ENCODE results near the gene TTC27.

The TTC27 gene

DNA sequence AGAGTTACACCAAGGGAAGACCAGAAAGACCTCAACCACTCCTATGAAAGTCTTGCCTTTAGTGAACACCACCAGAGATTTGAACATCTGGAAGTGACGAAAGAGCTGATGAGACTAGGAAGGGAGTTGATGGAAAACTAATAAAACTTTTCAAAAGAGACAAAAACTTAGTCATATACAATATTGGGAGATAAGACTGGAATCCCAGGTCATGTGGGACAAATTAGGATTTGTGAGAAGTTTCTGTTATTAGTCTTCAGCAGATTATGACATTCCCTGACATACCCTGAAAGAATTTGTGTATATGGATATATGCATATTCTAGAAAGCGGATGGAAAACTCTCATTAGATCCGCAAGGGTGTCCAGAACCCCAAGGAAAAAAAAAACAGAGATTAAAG, 173.9 kb downstream of the TTC27 start:
- Histone ChIP-seq H3K36me3 (no peaks in the 10 kb centered on the region), H3K27me3 (no peaks in the 10 kb centered on the region), H3K27ac (no peak overlapping the region), H3K4me1 (no peaks in the 10 kb centered on the region), H3K9me3 (no peaks in the 10 kb centered on the region), H3K4me3 (no peak overlapping the region)
- intact Hi-C loops (cut with DNase I; ENCODE audit: low total_unique reads), result no loop called here
- no peak for DNase-seq
- TF ChIP-seq, protein P1, sequence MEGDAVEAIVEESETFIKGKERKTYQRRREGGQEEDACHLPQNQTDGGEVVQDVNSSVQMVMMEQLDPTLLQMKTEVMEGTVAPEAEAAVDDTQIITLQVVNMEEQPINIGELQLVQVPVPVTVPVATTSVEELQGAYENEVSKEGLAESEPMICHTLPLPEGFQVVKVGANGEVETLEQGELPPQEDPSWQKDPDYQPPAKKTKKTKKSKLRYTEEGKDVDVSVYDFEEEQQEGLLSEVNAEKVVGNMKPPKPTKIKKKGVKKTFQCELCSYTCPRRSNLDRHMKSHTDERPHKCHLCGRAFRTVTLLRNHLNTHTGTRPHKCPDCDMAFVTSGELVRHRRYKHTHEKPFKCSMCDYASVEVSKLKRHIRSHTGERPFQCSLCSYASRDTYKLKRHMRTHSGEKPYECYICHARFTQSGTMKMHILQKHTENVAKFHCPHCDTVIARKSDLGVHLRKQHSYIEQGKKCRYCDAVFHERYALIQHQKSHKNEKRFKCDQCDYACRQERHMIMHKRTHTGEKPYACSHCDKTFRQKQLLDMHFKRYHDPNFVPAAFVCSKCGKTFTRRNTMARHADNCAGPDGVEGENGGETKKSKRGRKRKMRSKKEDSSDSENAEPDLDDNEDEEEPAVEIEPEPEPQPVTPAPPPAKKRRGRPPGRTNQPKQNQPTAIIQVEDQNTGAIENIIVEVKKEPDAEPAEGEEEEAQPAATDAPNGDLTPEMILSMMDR (IDR thresholded peaks at IDR 0.05), result no peak

DNA sequence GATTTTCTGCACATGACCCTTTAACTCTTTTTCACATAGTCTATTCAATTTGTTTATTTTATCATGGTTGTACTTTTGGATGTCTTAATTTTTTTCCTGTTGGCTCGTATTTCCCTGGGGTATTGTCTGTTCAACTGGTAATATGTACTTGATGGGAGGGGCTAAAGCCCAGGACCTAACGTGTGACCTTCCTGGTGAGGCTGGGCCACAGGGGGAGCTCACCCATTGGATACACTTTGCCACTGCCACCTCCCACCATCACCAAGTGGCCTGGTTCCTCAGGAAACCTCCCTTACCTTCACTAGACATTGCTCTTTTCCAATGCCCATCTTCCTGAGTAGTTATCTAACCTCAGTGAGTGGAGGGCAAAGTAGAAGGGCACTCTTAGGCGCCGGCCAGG, 175.0 kb downstream of the TTC27 start:
- H3K4me1 ChIP-seq, result no peaks in the 10 kb centered on the region
- no peak overlapping the region for H3K4me3 ChIP-seq
- TF ChIP-seq, protein P1 (IDR thresholded peaks at IDR 0.05), result no peak
- no peak for DNase-seq
- intact Hi-C loops (cut with DNase I; ENCODE audit: low total_unique reads), result no loop called here
- H3K36me3 ChIP-seq, result no peaks in the 10 kb centered on the region
- H3K27me3 ChIP-seq, result no peaks in the 10 kb centered on the region
- H3K9me3 ChIP-seq, result no peaks in the 10 kb centered on the region
- no peak overlapping the region for H3K27ac ChIP-seq

DNA sequence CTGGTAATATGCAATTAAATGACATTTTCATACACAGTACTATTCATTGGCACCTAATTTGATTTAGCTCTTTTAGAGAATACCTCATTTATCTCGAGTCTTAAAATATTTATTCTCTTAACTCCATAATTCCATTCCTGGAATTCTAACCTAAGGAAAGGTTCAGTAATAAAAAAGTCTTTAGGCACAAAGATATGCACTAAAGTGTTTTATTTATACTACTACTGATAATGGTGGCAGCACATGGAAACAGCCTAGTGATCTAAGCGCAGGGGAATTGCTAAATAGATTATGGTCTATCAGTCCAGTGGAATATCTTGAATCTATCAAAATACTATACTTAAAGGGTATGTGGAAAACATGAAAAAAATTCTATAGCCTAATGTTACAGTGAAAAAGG, 176.4 kb downstream of the TTC27 start:
- TF ChIP-seq, protein P1 (IDR thresholded peaks at IDR 0.05), result no peak
- H3K27me3 ChIP-seq, result no peaks in the 10 kb centered on the region
- intact Hi-C loops (cut with DNase I; ENCODE audit: low total_unique reads), result no loop called here
- no peak overlapping the region for H3K27ac ChIP-seq
- no peak overlapping the region for H3K4me3 ChIP-seq
- H3K36me3 ChIP-seq, result peaks cover 0 to 4% (median 0%) of the 10 kb centered on the region in 3 donors
- no peaks in the 10 kb centered on the region for H3K4me1 ChIP-seq
- no peak for DNase-seq
- H3K9me3 ChIP-seq, result no peaks in the 10 kb centered on the region

DNA sequence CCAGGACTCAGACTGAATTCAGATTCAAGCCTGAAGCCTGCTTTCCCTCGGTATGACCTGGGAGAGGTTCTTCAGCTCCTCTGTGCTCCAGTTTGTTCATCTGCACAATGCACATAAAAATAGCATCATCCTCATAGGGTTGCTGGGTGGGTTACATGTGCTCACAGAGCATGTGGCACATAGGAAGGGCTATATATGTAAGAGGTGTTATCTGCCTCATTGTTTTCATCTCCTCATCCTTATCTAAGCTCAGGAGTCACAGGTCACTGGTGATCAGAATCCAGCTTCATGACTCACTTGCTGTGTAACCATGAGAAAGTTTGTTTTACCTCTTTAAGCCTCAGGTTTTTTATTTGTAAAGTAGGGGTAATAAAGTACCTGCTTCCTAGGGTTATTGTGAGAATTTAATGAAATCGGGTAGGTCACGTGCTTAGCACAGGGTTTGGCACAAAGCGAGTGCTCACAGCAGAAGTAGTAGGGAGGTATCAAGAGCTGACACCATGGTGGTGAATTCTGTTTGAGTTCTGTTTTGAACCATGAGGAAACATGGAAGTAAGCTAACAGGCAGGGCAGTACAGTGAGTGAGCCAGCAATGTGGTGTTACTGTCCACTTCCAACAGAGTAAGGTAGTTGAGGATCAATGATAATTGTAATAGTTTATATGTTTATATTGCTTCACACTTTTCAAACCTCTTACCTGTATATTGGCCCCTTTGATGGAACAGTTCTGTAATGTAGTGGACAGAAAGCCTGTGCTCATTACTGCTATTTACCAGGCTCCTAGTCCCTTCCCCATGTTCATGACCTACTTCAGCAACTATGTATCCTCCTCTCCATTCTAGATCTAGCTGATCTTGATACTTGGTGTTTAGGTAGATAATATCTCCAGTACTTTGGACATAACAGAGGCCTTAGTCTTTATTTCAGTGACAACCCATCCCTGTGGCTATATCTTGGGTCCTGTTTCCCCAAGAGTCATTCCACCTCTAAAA, 177.6 kb downstream of the TTC27 start:
- DNase-seq, result no peak
- H3K36me3 ChIP-seq, result peaks cover 0 to 8% (median 0%) of the 10 kb centered on the region in 3 donors
- H3K9me3 ChIP-seq, result no peaks in the 10 kb centered on the region
- no peak overlapping the region for H3K27ac ChIP-seq
- TF ChIP-seq, protein P1 (IDR thresholded peaks at IDR 0.05), result no peak
- no peaks in the 10 kb centered on the region for H3K27me3 ChIP-seq
- no peaks in the 10 kb centered on the region for H3K4me1 ChIP-seq
- H3K4me3 ChIP-seq, result no peak overlapping the region
- intact Hi-C loops (cut with DNase I; ENCODE audit: low total_unique reads), result no loop called here

DNA sequence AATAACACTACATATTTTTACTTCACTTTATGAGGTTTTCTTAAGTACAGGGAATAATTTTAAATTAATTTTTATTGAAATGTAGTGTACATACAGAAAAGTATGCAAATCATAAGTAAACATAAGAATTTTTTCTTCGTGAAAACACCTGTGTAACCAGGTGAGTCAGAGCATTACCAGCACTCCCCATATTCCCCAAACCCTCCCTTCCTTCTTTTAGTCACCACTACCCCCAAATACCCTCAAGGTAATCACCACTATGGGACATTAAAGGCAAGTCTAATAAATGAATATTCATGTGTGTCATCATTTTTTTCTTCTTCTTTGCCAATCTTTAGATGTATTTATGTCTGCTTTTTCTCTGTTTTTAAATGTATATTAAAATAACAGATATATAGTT, 179.0 kb downstream of the TTC27 start:
- H3K27ac ChIP-seq, result no peak overlapping the region
- no peak overlapping the region for H3K4me3 ChIP-seq
- intact Hi-C loops (cut with DNase I; ENCODE audit: low total_unique reads), result no loop called here
- H3K4me1 ChIP-seq, result no peaks in the 10 kb centered on the region
- no peak for DNase-seq
- H3K9me3 ChIP-seq, result no peaks in the 10 kb centered on the region
- H3K36me3 ChIP-seq, result peaks cover 0 to 9% (median 3%) of the 10 kb centered on the region in 3 donors
- TF ChIP-seq, protein P1 (IDR thresholded peaks at IDR 0.05), result no peak
- H3K27me3 ChIP-seq, result no peaks in the 10 kb centered on the region

Measured in tibial artery (tissue), 4 donors.